HG02798 (cell line): ENCODE data around the gene PPIL1.

Experiments
- ATAC-seq: cut with Tn5 transposase; IDR thresholded peaks from one replicate; pipeline ENCODE4 v1.9.1; 2021; ENCODE audit warnings: mild to moderate bottlenecking; ENCODE audit not compliant: unreplicated experiment, poor library complexity

PPIL1 gene

DNA sequence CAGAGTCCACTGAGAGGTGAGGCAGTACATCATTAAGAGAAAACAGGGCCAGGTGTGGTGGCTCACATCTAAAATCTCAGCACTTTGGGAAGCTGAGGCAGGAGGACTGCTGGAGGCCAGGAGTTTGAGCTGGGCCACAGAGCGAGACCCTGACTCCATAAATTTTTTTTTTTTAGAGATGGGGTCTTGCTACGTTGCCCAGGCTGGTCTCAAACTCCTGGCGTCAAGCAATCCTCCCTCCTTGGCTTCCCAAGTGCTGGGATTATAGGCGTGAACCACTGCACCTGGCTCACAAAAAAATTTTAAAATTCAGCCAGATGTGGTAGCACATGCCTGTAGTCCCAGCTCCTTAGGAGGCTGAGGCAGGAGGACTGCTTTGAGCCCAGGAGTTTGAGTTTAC lies 17.3 kb downstream of the PPIL1 start:
- no peak for ATAC-seq

DNA sequence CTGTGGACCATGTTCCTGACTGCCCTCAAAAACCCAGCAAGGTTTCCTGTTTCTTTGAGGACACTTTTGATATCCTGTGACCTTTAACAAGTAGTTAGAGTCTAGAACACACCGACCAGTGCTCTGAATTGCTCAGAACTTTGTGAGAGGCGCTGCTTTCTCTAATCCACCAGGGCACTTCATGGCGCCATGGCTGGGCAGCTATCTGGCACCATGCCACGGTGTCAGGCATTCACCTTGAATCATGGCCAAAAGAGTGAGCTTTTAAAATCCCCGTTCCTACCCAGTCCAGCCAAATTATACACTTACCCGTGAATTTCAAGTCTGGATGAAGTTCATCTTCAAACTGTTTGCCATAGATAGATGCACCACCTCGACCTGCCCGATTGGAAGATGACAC lies 18.3 kb downstream of the PPIL1 start:
- no peak for ATAC-seq

DNA sequence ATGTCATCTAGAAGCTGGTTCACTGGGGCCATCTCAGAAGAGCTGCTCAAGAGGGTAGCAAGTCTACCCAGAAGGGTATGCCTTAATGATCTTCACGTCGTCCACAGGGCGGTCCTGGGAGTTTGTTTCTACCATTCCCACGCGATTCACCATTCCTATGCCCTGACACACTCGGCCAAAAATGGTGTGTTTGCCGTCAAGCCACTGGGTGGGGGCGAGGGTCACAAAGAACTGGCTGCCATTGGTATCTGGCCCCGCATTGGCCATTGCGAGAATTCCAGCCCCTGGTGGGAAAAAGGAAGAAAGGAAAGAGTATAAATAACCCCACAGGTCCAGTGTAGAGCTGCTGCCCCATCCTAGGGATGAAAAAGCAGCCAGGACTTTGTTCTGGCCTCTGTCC lies 18.9 kb downstream of the PPIL1 start:
- no peak for ATAC-seq

DNA sequence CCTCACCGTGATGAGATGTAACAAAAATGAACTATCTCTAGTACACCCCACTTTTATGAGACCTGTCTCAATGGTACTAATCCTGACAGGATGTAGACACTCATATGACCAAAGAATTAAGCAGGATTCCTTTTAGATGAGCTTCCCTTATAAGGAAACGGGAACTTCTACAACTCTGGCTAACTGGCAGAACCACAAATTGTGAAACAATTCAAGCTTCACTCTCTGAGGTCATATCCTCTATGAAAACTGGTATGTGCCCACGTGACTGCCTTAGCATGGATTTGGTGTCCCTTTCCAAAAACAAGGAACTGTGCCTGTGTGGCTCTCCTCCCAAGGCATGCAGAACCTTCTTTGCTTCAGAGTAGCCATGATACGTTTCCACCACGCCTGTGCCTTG lies 21.3 kb downstream of the PPIL1 start:
- ATAC-seq: no peak

DNA sequence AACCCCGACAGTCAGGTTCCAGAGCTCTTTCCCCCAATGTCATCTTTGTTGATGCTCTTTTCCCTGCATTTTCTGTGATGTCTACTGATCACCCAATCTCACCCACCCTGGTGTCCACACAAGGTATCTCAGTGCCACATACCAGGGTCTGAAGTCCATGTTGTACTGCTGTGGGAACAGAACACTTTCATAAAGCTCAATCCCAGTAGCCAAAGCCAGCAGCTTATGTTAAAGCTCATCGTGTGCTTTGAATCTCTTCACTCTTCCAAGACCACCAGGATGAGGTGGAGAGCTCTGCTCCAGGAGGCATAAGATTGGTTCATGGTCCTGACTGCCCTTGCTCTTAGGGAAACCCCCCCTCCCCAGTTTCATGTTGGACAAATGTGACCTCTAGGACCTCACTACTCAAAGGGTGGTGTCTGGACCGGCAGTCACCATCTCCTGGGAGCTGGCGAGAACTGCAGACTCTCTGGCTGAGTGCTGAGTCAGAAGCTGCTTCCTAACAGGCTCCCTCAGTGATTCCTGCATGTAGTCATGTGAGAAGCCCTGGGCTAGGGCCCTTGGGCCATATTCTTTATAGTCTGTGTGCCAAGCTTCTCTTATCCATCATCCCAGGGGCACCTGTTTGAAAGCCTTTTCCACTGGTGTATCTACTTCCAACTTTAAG lies 22.0 kb downstream of the PPIL1 start:
- no peak for ATAC-seq

DNA sequence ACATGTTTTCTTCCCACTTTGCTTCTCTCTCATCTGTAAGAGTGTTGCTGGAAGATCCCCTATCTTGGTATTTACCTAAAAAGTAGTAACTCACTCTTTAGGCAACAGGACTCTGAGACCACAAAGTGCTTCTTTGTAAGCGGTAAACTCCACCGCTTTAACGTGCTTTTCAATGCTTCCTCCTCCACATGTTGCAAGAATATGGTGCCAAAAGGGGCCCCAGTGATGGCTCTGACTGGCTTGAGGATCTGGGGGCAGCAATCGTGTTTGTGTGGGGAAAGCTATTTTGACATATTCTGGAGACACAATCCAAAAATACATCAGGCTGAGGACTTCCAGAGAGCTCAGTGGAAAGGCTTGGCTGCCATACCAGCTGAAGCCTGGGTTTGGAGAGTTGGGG lies 23.0 kb downstream of the PPIL1 start:
- no peak for ATAC-seq

DNA sequence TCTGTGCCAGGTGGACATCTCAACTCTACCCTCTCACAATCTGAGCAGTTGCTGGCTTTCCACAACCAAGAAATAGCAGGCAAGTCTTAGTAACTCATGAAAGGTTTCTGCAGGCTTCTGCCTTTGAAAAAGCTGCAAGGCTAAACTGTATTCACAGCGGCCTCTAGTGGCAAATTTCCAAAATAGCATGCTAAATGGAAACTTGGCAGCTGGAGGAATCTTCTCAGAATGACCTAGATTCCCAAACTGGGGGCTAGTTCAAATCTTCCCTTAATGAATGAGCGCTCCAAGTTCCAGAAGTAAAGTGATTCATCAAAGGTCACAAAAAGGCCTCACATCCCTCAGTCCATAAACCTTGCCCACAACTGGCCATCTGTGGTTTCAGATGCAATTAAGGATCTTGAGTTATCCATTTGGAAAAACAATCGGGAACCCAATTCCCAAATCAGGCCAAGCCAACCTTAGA lies 23.4 kb downstream of the PPIL1 start:
- ATAC-seq: no peak

DNA sequence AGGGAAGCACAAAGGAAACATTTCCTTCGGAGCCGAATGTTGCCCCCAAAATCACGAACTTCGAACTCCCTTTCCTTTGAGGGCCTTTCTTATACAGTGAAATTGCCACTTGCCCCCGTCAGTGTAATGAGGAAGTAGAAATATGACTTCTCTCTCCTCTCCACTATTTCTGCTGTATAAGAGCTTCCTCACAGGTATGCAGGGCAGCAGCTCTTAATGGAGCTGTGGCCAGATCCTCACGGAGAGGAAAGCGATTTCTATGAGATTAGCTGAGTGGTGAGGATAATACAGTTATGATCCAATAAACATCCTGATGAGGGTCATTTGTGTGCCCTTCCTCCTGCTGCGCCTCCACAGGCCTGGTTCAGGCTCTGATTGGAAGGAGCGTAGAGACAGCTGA lies 24.6 kb downstream of the PPIL1 start:
- no peak for ATAC-seq

DNA sequence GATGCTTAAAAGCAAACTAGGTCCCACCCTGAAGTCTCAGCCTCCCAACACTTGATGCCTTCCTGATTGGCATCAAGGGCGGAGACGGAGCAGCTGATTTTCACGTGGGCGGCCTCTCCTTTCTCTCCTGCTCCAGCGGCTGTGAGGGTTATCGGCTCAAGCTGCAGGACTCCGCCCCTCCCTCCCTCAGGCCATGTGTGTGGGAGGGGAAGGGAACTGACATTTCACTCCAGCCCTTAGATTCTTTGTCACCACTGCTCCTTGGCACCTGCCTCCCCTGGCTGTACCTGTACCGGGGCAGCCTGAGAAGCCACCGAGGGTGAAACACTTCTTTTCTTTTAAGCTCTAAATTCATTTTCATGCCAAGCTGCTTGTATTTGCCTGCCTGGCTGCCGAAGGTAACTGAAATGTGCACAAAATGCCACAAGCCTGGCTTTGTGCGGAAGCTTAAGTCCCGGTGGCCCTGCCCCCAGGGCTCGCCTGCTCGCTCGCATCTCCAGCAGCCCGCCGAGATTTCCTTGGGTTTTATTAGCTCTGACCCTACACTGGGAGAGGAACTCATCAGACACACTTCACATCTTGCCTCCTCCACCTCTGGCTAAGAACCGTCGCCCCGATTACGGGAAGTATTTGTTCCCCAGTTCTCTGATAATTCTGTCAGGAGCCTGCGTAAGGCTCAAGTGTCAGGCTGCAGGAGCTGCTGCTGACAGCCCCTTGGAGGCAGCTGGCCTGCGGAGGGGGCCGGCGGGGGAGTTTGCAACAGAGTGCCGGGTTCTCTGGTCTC lies 25.8 kb downstream of the PPIL1 start:
- no peak for ATAC-seq

DNA sequence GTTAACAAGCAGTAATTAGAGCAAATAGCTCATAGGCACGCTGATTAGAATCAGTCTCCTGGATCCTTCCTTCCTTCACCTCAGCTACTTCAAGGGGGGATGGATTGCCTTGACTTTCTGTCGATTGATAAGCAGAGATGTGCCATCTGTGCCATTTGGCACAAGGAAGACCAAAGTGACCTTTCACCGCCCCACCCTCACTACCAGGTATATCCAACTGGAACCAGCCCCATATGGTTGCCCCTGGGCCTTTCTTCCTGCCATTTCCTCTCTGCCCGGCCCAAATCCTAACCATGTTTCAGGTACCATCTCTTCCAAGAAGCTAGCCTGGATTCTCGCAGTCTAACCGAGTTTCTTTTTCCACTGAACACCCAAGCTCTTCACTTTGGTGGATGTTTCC lies 26.6 kb downstream of the PPIL1 start:
- ATAC-seq: no peak

DNA sequence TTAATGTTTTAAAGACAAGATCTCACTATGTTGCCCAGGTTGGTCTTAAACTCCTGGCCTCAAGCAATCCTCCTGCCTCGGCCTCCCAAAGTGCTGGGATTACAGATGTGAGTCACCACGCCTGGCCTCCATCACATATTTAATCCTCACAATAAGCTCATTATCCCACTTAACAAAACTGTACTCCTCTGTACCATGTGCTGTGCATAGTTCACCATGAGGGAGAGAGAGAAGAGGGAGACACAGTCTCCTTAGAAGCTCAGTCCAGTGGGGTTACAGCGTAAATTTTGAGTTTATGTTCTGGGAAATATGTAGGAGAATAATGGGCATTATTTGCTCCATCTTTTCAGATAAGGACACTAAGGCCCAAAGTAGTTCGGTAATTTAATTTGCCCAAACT lies 27.5 kb downstream of the PPIL1 start:
- no peak for ATAC-seq

DNA sequence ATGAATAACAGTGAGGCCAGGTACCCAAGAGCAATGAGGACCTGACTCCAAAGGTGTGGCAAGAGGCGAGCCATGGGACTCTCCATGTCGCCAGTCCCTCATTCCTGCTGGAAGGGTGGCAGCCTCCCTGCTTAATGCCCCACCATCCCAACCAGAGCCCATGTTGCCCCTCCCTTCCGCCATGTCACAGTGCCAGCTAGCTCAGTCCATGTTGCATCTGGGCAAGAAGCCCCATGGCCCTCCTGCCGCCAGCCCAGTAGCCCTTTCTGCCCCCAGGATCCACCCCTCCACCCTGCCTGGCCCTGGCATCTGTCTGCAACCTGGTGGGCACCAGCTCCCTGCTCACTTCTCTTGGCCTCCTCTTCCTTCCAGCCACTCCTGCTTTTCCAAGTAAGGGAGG lies 29.4 kb downstream of the PPIL1 start:
- no peak for ATAC-seq

DNA sequence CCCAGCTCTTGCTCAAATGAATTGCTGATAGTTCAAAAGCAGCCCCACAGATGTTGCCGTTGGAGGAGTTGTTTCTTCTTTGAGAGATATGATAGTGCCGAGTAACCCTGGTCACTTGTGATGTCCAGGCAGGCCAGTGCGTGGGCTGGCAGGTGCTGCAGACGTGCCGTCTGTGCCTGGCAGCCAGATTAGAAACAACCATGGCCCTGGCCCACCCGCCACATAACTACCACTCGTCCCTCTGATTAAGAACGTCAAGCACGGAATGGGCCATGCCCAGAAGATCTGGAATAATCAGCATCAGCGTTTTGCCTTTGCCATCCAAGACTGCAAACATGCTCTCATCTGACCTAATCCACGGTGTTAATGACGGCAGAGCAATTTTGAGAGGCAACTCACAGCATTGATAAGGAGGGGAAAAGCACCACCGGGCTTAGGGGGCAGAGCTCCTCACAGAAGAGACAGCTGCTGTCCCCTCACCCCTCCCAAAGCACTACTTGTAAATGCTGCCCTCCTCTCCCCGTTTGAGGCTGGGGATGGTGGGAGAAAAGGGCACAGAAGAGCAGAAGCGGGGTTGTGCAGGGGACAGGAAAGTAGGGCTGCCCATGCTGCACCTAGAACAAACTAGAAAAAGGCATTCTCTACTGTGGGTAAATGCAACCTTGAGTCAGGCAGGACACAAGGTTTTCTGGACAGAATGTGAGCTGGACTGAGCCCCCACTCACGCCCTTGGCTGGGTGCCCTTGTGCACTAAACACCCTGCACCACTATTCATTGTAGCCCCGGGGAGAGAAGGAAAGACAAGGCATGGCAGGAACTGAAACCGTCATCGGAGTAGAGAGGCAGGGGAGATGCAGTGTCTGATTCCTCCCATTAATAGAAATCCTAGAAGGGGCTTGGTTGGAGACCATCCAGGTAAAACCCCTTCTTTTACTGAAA lies 30.1 kb downstream of the PPIL1 start:
- ATAC-seq: no peak

DNA sequence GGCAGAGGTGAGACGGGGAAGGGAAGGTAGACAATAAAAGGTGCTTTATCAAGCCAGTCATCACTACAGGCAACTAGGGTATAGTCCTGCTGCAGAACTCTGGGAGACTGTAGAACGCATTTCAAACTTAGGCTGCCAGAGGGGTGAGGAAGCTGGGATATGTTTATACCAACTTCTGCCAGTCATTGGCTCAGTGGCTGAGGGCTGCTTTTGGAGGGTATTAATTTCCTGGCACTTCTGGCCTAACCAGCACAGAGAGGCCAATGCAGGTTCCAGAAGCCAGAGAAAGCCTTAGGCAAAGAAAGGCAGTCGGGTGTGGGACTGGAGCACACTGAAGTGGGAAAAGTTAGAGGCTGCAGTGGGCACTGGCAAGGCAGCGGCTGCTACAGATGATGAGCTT lies 31.4 kb downstream of the PPIL1 start:
- no peak for ATAC-seq

DNA sequence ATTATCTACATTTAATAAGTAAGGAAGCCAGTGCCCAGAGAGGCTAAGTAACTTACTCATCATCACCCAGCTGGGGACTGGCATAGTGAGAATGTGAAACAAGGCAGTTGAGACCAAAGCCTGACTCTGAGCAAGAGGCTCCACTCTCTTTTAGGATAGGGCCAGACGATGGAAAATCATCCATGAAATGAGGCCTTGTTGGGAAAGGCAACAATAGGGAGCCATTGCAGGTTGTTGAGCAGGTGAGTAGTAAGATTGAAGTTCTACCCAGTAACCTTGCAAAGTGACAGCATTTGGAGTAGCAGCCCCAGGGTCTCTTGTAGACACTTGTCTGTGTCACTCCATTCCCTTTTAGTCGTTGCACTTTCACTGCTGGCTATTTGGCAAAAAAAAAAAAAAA lies 32.8 kb downstream of the PPIL1 start:
- no peak for ATAC-seq

DNA sequence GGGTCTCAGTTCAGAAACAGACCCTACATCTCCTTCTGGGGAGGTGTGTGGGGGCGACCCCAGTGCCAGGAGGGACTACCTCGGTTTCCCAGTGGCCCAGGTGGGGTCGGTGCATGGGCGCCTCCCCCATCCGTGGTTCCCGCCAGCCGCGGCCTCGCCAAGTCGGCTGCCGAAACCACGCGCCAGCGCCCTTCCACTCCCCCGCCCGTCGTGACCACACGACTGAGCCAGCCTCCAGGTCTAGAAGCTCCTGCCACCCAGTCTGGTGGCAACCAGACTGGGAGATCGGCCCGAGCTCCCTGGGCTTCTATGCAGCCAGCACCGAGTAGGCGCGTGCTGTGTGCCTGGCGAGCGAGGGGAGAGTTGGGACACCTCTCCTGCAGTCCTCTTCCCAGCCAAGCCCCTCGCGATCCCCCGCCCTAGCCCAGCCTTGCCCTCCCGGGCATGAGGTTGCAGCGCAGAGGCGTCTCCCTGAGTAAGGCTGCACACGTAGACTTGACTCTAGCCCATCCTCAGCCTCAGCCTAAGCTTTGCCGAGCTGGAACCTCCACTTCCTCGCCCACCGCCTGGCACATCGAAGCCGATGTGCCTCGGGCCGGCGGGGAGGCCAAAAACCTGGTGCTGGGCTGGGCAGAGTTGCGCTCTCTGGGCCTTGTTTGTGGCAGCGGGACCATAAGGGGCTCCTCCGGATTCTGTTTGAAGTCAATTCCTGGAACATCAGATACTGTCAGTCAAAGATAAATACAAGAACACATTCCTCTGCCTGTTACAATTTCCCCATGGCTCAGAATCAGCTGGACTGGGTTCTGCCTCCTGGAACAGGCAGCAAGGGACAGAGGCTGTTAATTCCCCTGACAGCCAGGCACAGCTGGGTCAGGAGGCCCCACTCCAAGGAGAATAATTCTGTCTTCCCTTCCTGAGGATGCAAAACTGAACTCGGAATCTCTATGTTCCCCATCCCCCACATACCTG lies 33.9 kb downstream of the PPIL1 start:
- no peak for ATAC-seq

DNA sequence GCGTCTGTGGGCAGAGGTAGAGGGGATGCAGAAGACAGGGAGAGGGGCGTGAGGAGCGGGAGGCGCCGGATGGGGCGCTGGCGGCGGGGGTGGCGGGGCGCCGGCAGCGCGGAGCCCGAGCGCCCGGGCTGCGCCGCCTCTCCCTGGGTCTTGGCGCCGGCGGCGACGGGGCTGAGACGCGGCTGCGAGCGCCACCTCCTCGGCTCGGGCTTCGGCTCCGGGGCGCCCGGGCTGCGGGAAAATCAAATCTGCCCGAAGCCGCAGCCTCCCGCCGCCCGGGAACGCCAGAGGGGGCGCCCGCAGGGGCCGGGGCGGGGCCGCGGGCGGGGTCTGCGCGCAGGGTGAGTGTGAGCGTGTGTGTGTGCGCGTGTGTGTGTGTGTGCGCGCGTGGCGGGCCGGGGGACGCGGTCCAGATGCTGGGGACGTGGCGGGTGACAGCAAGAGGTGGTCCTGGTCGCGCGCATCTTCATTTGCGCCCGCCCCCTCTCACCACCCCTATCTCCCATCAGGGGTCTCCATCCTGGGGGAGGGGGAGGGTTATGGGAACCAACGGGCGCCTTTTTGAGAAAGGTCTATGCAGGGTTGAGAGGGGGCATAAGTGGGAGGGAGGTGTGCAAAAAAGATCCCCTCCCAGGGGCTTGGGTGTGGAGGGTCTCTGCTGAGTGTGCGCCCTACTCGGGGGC lies 34.7 kb downstream of the PPIL1 start:
- no peak for ATAC-seq

DNA sequence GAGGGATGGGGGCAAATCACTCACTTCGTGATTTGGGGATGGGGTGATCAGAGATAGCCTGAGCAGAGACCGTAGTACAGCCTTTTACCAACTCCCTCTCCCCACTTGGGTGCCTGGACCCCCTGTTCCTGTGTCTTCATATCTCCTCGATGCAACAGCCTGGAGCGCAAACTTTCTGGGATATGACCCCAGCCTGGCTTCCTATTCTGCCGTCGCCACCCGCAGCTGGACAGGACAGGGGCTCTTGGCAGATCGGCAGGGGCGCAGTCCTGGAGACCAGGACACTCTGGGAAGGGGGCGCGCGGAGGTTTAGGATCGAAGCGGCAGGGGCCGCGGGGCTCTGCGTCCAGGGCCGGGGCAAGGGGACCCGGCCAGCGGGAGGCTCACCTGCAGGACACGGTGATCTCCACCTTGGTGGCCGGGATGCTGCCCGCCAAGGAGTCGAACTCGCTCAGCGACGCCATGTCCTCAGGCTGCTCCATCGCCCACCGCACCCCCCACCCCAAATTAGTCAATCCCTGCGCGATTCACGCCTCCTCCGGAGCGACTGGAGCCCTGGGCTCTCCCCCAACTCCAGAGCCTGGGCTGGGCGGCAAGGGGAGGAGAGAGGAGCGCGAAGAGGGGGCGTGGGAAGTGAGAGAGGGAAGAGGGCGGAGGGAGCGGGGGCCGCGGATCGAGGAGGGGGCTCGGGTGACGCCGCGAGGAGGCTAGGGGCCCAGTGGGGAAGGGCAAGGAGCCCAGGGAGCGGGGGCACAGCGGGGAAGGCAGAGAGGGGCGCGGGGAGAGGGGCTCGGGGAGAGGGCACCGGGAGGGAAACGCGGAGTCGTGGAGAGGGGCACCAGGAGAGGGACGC lies 35.5 kb downstream of the PPIL1 start, which contains the start of gene CPNE5:
CPNE5 (minus strand) TSS at position 549 of the 853 bp plus-strand sequence; CDS start at position 482, 67 bp downstream.
- no peak for ATAC-seq
